Neural cell (in vitro differentiated cells): ENCODE measurements around the gene DLG2. TPM values are rescaled to one million over a fixed set of nuclear protein-coding genes. Genes with fewer than 3 reads are reported as not detected.
A peak's percentile ranks its signal among the peaks of the same experiment; 100 is the strongest.

ENCODE experiments used
- H2AFZ ChIP-seq: fragments of 200-600, 300-800 bp; sonication (generic), shearing (Covaris generic); 2 replicates; pipeline ENCODE4 v1.6.0; 2014; ENCODE audit warnings: low read depth, mild to moderate bottlenecking, antibody characterized with exemption, low read length, moderate library complexity
- H3F3A ChIP-seq: fragments of 200-600 bp; shearing (Covaris generic); 2 replicates; pipeline ENCODE4 v1.6.1; 2016; ENCODE audit warnings: mild to moderate bottlenecking, moderate library complexity, mixed read lengths, antibody characterized with exemption, low read length; ENCODE audit not compliant: insufficient read depth, poor library complexity, severe bottlenecking
- H3K27ac ChIP-seq: fragments of 200-600, 300-800 bp; sonication (generic), shearing (Covaris generic); 2 replicates; pipeline ENCODE4 v1.5.1; 2014; ENCODE audit warnings: mild to moderate bottlenecking, low read length, moderate library complexity
- H3K27me3 ChIP-seq: fragments of 300-800, 200-600 bp; sonication (generic), shearing (Covaris generic); 2 replicates; pipeline ENCODE4 v1.6.0; 2014; ENCODE audit warnings: mild to moderate bottlenecking, low read depth, low read length, moderate library complexity; ENCODE audit not compliant: insufficient read depth
- H3K36me3 ChIP-seq: fragments of 300-800, 200-600 bp; sonication (generic), shearing (Covaris generic); 2 replicates; pipeline ENCODE4 v1.5.1; 2014; ENCODE audit warnings: mild to moderate bottlenecking, antibody characterized with exemption, low read length, moderate library complexity; ENCODE audit not compliant: insufficient read depth
- H3K4me2 ChIP-seq: fragments of 300-800, 200-600 bp; sonication (generic), shearing (Covaris generic); 2 replicates; pipeline ENCODE4 v1.6.0; 2014; ENCODE audit warnings: mild to moderate bottlenecking, low read length
- H3K4me3 ChIP-seq: fragments of 300-800, 200-600 bp; sonication (generic), shearing (Covaris generic); 2 replicates; pipeline ENCODE4 v1.5.1; 2014; ENCODE audit warnings: mild to moderate bottlenecking, low read length, moderate library complexity
- H3K79me2 ChIP-seq: fragments of 200-600 bp; shearing (Covaris generic); replicated peaks from 2 replicates; pipeline ENCODE4 v1.6.0; 2014; ENCODE audit warnings: mild to moderate bottlenecking, low read length, moderate library complexity; ENCODE audit not compliant: insufficient read depth
- H3K9ac ChIP-seq: fragments of 300-800, 200-600 bp; sonication (generic), shearing (Covaris generic); 2 replicates; pipeline ENCODE4 v1.6.1; 2016; ENCODE audit warnings: mild to moderate bottlenecking, low read length, mixed read lengths
- H3K9me2 ChIP-seq: fragments of 200-600 bp; shearing (Covaris generic); 2 replicates; pipeline ENCODE4 v1.6.1; 2016; ENCODE audit warnings: mild to moderate bottlenecking, low read length, mixed read lengths; ENCODE audit not compliant: insufficient read depth
- H3K9me3 ChIP-seq: fragments of 200-600, 300-800 bp; sonication (generic), shearing (Covaris generic); 2 replicates; pipeline ENCODE4 v1.6.1; 2016; ENCODE audit warnings: mild to moderate bottlenecking, mixed run types, low read length, moderate library complexity, mixed read lengths
- H4K20me1 ChIP-seq: fragments of 200-600 bp; shearing (Covaris generic); 2 replicates; pipeline ENCODE4 v1.6.1; 2016; ENCODE audit warnings: mild to moderate bottlenecking, mixed run types; ENCODE audit not compliant: insufficient read depth
- EP300 ChIP-seq: fragments of 450-650 bp; conservative IDR thresholded peaks from 2 replicates; pipeline ENCODE4 v1.6.1; 2014; ENCODE audit warnings: antibody characterized with exemption, mild to moderate bottlenecking, moderate library complexity; ENCODE audit not compliant: poor library complexity, severe bottlenecking
- EZH2 ChIP-seq: fragments of 200-600, 300-800 bp; shearing (Covaris generic), sonication (generic); IDR thresholded peaks from 2 replicates; pipeline ENCODE4 v1.6.1; 2014; ENCODE audit warnings: antibody characterized with exemption, low read length, borderline replicate concordance, mild to moderate bottlenecking; ENCODE audit not compliant: insufficient read depth, poor library complexity, severe bottlenecking
- MXI1 ChIP-seq: fragments of 450-650 bp; conservative IDR thresholded peaks from 2 replicates; pipeline ENCODE4 v1.6.1; 2014; ENCODE audit warnings: antibody characterized with exemption, mild to moderate bottlenecking; ENCODE audit not compliant: poor library complexity, severe bottlenecking
- POLR2AphosphoS5 ChIP-seq: IDR thresholded peaks from 2 replicates; pipeline ENCODE4 v1.6.1; 2012
- RAD21 ChIP-seq: fragments of 450-650 bp; conservative IDR thresholded peaks from 2 replicates; pipeline ENCODE4 v1.6.1; 2014; ENCODE audit warnings: antibody characterized with exemption, mild to moderate bottlenecking, moderate library complexity
- SMC3 ChIP-seq: fragments of 450-650 bp; conservative IDR thresholded peaks from 2 replicates; pipeline ENCODE4 v1.6.1; 2014; ENCODE audit warnings: antibody characterized with exemption, mild to moderate bottlenecking, moderate library complexity; ENCODE audit not compliant: poor library complexity
- TAF1 ChIP-seq: IDR thresholded peaks from 2 replicates; pipeline ENCODE4 v1.6.1; 2012; ENCODE audit warnings: low read depth
- polyA plus RNA-seq: library from polyadenylated mRNA; depleted of rRNA; stranded (reverse); fragments of >200 nt; gene quantifications from 2 replicates; pipeline ENCODE4 v1.2.3, GENCODE V29; 2014
- TF ChIP-seq, protein P1 (sequence below): IDR thresholded peaks from 2 replicates; pipeline ENCODE4 v1.6.1; 2012; ENCODE audit warnings: borderline replicate concordance
- TF ChIP-seq, protein P2 (sequence below): fragments of 450-650 bp; IDR thresholded peaks from 2 replicates; pipeline ENCODE4 v1.5.1; 2014; ENCODE audit warnings: antibody characterized with exemption, mild to moderate bottlenecking, moderate library complexity; ENCODE audit not compliant: poor library complexity, severe bottlenecking

DLG2 gene
- polyA plus RNA-seq, 1 donor from 2014 or later, result 179 TPM

DNA sequence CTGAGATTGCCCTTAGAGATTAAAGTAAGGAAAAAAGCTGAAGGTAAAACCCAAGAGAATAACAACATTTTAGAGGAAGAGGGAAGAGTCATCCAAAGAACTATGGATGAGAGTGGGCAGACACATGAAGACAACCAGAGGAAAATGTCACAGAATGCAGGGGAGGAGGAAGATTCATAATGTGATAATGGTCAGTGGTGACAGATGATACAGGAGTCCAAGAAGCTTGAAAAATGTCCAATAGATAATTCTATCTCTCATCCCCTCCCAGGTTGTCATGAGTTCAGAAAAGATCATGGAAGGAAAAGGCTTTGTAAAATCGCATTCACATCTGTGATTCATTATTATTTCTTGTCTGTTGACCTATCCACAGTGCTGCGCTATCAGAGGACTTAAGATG is 2058.6 kb downstream of the DLG2 start:
- Histone ChIP-seq H3K36me3 (no peaks in the 10 kb centered on the region), H2AFZ (no peak overlapping the region), H3K9me2 (no peaks in the 10 kb centered on the region), H3K27me3 (no peaks in the 10 kb centered on the region), H3K27ac (peak overlapping the region; percentile 96), H3K4me2 (peak overlapping the region; percentile 50), H3F3A (no peaks in the 10 kb centered on the region), H4K20me1 (no peaks in the 10 kb centered on the region), H3K9me3 (no peaks in the 10 kb centered on the region), H3K4me3 (peak overlapping the region; percentile 47), H3K79me2 (peaks cover 13% of the 10 kb centered on the region), H3K9ac (peak overlapping the region; percentile 64)
- TF ChIP-seq MXI1, result no peak
- TF ChIP-seq TAF1, result no peak
- TF ChIP-seq EP300, result no peak
- TF ChIP-seq POLR2AphosphoS5, result no peak
- TF ChIP-seq, protein P1, sequence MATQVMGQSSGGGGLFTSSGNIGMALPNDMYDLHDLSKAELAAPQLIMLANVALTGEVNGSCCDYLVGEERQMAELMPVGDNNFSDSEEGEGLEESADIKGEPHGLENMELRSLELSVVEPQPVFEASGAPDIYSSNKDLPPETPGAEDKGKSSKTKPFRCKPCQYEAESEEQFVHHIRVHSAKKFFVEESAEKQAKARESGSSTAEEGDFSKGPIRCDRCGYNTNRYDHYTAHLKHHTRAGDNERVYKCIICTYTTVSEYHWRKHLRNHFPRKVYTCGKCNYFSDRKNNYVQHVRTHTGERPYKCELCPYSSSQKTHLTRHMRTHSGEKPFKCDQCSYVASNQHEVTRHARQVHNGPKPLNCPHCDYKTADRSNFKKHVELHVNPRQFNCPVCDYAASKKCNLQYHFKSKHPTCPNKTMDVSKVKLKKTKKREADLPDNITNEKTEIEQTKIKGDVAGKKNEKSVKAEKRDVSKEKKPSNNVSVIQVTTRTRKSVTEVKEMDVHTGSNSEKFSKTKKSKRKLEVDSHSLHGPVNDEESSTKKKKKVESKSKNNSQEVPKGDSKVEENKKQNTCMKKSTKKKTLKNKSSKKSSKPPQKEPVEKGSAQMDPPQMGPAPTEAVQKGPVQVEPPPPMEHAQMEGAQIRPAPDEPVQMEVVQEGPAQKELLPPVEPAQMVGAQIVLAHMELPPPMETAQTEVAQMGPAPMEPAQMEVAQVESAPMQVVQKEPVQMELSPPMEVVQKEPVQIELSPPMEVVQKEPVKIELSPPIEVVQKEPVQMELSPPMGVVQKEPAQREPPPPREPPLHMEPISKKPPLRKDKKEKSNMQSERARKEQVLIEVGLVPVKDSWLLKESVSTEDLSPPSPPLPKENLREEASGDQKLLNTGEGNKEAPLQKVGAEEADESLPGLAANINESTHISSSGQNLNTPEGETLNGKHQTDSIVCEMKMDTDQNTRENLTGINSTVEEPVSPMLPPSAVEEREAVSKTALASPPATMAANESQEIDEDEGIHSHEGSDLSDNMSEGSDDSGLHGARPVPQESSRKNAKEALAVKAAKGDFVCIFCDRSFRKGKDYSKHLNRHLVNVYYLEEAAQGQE, result no peak
- no peak for TF ChIP-seq EZH2
- TF ChIP-seq, protein P2, sequence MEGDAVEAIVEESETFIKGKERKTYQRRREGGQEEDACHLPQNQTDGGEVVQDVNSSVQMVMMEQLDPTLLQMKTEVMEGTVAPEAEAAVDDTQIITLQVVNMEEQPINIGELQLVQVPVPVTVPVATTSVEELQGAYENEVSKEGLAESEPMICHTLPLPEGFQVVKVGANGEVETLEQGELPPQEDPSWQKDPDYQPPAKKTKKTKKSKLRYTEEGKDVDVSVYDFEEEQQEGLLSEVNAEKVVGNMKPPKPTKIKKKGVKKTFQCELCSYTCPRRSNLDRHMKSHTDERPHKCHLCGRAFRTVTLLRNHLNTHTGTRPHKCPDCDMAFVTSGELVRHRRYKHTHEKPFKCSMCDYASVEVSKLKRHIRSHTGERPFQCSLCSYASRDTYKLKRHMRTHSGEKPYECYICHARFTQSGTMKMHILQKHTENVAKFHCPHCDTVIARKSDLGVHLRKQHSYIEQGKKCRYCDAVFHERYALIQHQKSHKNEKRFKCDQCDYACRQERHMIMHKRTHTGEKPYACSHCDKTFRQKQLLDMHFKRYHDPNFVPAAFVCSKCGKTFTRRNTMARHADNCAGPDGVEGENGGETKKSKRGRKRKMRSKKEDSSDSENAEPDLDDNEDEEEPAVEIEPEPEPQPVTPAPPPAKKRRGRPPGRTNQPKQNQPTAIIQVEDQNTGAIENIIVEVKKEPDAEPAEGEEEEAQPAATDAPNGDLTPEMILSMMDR, result no peak
- TF ChIP-seq RAD21, result no peak
- no peak for TF ChIP-seq SMC3

DNA sequence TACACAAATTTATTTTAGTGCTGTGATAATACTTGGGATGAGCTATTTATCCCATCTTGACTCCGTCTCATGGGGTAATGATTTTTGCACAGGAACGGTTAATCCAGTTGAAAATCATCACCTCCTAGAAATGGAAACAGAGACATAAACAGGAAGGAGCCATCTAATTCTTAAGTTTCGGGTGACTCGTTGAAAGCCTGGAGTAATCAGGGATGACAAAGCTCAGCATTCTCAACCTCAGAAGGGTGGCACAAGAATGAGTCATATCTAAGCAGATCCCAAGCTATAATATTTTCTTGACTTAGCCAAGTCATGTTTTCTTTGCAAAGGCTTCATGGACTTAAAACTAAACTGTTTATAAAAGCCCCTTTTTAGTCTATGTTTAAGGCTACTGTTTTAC is 2060.2 kb downstream of the DLG2 start:
- peak overlapping the region; percentile 50 for H3K4me2 ChIP-seq
- H3K9me2 ChIP-seq, result no peaks in the 10 kb centered on the region
- no peaks in the 10 kb centered on the region for H3K9me3 ChIP-seq
- no peak overlapping the region for H3K9ac ChIP-seq
- peaks cover 12% of the 10 kb centered on the region for H3K79me2 ChIP-seq
- no peaks in the 10 kb centered on the region for H3F3A ChIP-seq
- H4K20me1 ChIP-seq, result no peaks in the 10 kb centered on the region
- no peaks in the 10 kb centered on the region for H3K36me3 ChIP-seq
- TF ChIP-seq POLR2AphosphoS5 (no peak), EZH2 (no peak), EP300 (no peak), MXI1 (no peak), RAD21 (no peak), TAF1 (no peak), SMC3 (no peak)
- TF ChIP-seq, protein P2, result no peak
- TF ChIP-seq, protein P1, result no peak
- H2AFZ ChIP-seq, result no peak overlapping the region
- H3K27me3 ChIP-seq, result no peaks in the 10 kb centered on the region
- H3K27ac ChIP-seq, result peak overlapping the region; percentile 96
- no peak overlapping the region for H3K4me3 ChIP-seq
